NCI-H2029 (cell line): ENCODE measurements around the gene PLCXD3.

Source experiments
- DNase-seq: peaks from one replicate; lab custom pipeline; 2025; lab: John Stamatoyannopoulos, UW

The PLCXD3 gene

GRCh38 chr5:41281215-41281810 lies 229.1 kb downstream of the PLCXD3 start:
- no peak for DNase-seq

GRCh38 chr5:41279040-41279439 lies 231.4 kb downstream of the PLCXD3 start:
- no peak for DNase-seq

GRCh38 chr5:41277476-41278245 lies 232.7 kb downstream of the PLCXD3 start:
- no peak for DNase-seq

- no peak for DNase-seq
Measured at GRCh38 chr5:41275813-41276512, 234.4 kb downstream of the PLCXD3 start.

- no peak for DNase-seq
Measured at GRCh38 chr5:41270423-41271251, 239.8 kb downstream of the PLCXD3 start.

- no peak for DNase-seq
Measured at GRCh38 chr5:41268894-41269293, 241.5 kb downstream of the PLCXD3 start.

- DNase-seq: no peak
Measured at GRCh38 chr5:41266377-41266776, 244.0 kb downstream of the PLCXD3 start.

GRCh38 chr5:41264019-41264418 lies 246.4 kb downstream of the PLCXD3 start:
- DNase-seq: no peak

- no peak for DNase-seq
Measured at GRCh38 chr5:41263335-41263734, 247.1 kb downstream of the PLCXD3 start.
